Endothelial cell (in vitro differentiated cells): Measurements from ENCODE around the gene MON2. TPM values are rescaled to one million over a fixed set of nuclear protein-coding genes. Genes with fewer than 3 reads are reported as not detected.

Source experiments
- DNase-seq: peaks from one replicate; pipeline ENCODE4 v3.0.0; 2021; ENCODE audit warnings: low spot score
- H3K27ac Mint-ChIP-seq: one replicate; pipeline ENCODE4 v1.8.0; 2021; ENCODE audit warnings: mixed read lengths, inconsistent platforms; ENCODE audit not compliant: unreplicated experiment
- H3K27me3 Mint-ChIP-seq: one replicate; pipeline ENCODE4 v1.8.0; 2021; ENCODE audit warnings: mild to moderate bottlenecking, moderate library complexity, mixed read lengths, inconsistent platforms; ENCODE audit not compliant: unreplicated experiment
- H3K36me3 Mint-ChIP-seq: one replicate; pipeline ENCODE4 v1.8.0; 2021; ENCODE audit warnings: mild to moderate bottlenecking, low read depth, mixed read lengths, inconsistent platforms; ENCODE audit not compliant: unreplicated experiment
- H3K4me1 Mint-ChIP-seq: one replicate; pipeline ENCODE4 v1.8.0; 2021; ENCODE audit warnings: mild to moderate bottlenecking, mixed read lengths, inconsistent platforms; ENCODE audit not compliant: unreplicated experiment
- H3K4me3 Mint-ChIP-seq: one replicate; pipeline ENCODE4 v1.8.0; 2021; ENCODE audit warnings: mild to moderate bottlenecking, mixed read lengths, inconsistent platforms; ENCODE audit not compliant: unreplicated experiment
- H3K9me3 Mint-ChIP-seq: one replicate; pipeline ENCODE4 v1.8.0; 2021; ENCODE audit warnings: mixed read lengths, inconsistent platforms; ENCODE audit not compliant: unreplicated experiment
- CTCF ChIP-seq: fragments of 200-600 bp; sonication (generic); IDR thresholded peaks from one replicate; pipeline ENCODE4 v1.5.0; 2021; ENCODE audit warnings: antibody characterized with exemption; ENCODE audit not compliant: unreplicated experiment
- total RNA-seq: library from RNA; stranded (reverse); fragmentation: NEBNext Ultra II Directional; extraction: Animal tissue kit (Norgen Biotek cat#: 25700); gene quantifications from one replicate; pipeline ENCODE4 v1.2.1, GENCODE V29; 2021; ENCODE audit not compliant: unreplicated experiment

Gene MON2
- total RNA-seq, 1 donor from 2014 or later: 31.9 TPM

- no peak for DNase-seq
- H3K4me3 Mint-ChIP-seq: no peak overlapping the region
Observed at GRCh38 chr12:62606654-62607053, 140.0 kb downstream of the MON2 start.

GRCh38 chr12:62613081-62613480, 146.5 kb downstream of the MON2 start:
- H3K27ac Mint-ChIP-seq: no peak overlapping the region
- H3K4me3 Mint-ChIP-seq: no peak overlapping the region
- TF ChIP-seq CTCF: no peak
- no peaks in the 10 kb centered on the region for H3K4me1 Mint-ChIP-seq
- no peak for DNase-seq
- H3K9me3 Mint-ChIP-seq: no peaks in the 10 kb centered on the region
- no peaks in the 10 kb centered on the region for H3K36me3 Mint-ChIP-seq
- H3K27me3 Mint-ChIP-seq: no peaks in the 10 kb centered on the region

More at GRCh38 chr12:62606654-62607053, 140.0 kb downstream of the MON2 start:
- Mint-ChIP-seq H3K4me1 (peaks cover 23% of the 10 kb centered on the region), H3K9me3 (no peaks in the 10 kb centered on the region), H3K27me3 (peaks cover 8% of the 10 kb centered on the region), H3K36me3 (peaks cover 8% of the 10 kb centered on the region), H3K27ac (no peak overlapping the region)
- TF ChIP-seq CTCF: no peak

- Mint-ChIP-seq H3K4me1 (peaks cover 3% of the 10 kb centered on the region), H3K36me3 (no peaks in the 10 kb centered on the region), H3K27me3 (no peaks in the 10 kb centered on the region), H3K9me3 (no peaks in the 10 kb centered on the region), H3K4me3 (no peak overlapping the region), H3K27ac (no peak overlapping the region)
- TF ChIP-seq CTCF: no peak
- DNase-seq: no peak
Observed at GRCh38 chr12:62618319-62618718, 151.7 kb downstream of the MON2 start.

DNA sequence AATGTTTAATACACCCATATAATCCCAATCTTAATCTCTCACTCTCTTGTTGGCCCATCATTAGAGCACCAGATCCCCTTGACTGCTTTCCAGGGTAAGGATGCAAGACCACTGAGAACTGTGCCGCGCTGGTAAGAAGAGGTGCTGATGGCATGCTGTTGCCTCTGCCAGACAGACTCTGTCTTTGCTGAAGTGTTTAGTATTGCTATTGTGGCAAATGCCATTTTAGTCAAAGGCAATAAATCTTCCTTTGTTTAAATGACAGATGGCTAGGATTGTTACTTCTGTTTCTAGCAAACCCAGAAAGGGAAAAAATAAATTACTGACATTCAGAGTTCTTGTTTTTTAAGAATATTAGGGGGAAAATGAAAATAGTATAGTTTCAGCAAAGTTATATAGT, 152.3 kb downstream of the MON2 start:
- no peak overlapping the region for H3K4me3 Mint-ChIP-seq
- no peak for TF ChIP-seq CTCF
- H3K4me1 Mint-ChIP-seq: peaks cover 3% of the 10 kb centered on the region
- no peaks in the 10 kb centered on the region for H3K9me3 Mint-ChIP-seq
- no peak overlapping the region for H3K27ac Mint-ChIP-seq
- no peak for DNase-seq
- H3K36me3 Mint-ChIP-seq: no peaks in the 10 kb centered on the region
- no peaks in the 10 kb centered on the region for H3K27me3 Mint-ChIP-seq

- Mint-ChIP-seq H3K27me3 (no peaks in the 10 kb centered on the region), H3K27ac (no peak overlapping the region), H3K36me3 (no peaks in the 10 kb centered on the region), H3K9me3 (no peaks in the 10 kb centered on the region), H3K4me3 (no peak overlapping the region), H3K4me1 (peaks cover 3% of the 10 kb centered on the region)
- no peak for TF ChIP-seq CTCF
- no peak for DNase-seq
Observed at GRCh38 chr12:62621101-62621638, 154.5 kb downstream of the MON2 start.
